GM18909 (cell line): ENCODE measurements around the gene SMTNL2.

Experiments
- ATAC-seq: cut with Tn5 transposase; IDR thresholded peaks from one replicate; pipeline ENCODE4 v1.9.1; 2021; ENCODE audit warnings: mild to moderate bottlenecking; ENCODE audit not compliant: unreplicated experiment, poor library complexity

SMTNL2 gene

DNA sequence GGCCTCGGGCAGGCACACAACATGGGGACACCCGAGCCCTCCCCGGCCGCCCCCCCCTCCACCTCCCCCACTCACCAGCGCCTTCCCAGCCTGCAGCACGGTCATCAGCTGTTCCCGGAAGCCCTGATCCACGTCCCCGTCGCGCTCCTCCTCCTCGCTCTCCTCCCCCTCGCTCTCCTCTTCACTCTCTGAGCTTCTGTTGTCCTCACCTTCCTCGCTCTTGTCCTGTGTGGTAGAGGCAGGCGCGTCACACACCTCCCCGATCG, 39.4 kb upstream of the SMTNL2 start:
- no peak for ATAC-seq

DNA sequence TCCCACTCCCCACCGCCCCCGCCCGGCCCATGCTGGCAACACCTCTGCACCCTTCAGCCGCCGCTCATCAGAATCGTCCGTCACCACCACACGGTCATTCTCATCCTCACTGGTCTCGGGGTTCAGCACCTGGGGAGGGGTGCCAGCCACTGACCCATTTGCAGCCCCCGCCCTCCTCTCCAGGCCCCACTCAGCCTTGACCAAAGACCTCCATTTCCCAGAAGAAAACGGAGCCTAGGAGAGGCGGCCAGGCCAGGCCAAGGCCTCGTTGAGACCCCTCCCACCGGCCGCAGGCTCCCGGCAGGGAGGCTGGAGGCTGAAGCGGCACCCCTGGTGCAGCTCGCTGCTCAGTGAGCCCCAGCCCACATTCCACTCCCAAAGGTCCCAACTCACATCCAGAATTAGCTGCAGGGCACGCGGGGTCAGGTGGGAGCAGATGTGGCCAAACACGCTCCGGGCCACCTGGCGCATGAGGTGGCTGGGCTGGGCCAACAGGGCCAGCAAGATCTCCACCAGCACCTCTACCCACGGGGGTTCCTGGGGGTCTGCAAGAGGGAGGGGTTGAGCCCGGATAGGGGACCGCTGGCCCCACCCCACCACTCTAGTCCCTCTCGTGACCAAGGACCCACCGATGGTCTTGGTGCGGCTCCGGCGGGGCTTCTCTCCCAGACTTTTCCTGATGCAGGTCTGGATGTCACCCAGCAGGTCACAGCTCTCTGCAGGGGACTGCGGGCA, 38.9 kb upstream of the SMTNL2 start:
- ATAC-seq = no peak

DNA sequence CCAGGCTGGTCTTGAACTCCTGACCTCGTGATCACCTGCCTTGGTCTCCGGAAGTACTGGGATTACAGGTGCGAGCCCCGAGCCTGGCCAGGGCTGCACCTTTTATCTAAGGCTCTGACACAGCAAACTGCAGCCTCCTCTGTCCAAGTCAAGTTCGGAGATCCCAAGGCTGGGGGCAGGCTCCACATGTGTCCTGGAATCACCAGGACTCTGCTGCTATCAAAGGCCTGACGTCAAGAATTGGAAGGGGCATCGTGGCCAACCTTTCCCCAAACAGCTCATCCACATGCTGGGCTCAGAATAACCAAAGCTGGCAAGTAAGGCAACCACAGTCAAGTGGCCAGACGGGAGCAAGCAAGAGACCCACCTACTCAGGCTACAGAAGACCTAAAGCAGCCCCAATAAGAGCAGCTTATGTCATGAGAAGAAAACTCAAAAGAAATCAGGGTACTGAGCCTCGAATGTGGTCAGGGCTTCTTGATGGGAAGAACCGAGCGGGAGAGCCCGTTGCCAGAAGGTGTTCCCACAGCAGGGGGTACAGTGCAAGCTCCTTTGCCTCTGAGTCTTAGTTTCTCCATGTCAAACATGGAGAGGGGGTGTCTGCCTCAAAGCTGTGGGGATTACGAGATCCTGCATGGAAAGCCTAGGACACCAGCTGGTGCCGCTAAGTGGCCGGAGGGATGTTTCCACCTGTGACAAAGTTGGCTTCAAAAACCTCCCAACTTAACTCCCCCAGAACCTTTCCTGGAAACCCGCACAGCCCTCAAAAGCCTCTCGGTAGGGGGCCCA, 37.0 kb upstream of the SMTNL2 start:
- ATAC-seq = no peak

DNA sequence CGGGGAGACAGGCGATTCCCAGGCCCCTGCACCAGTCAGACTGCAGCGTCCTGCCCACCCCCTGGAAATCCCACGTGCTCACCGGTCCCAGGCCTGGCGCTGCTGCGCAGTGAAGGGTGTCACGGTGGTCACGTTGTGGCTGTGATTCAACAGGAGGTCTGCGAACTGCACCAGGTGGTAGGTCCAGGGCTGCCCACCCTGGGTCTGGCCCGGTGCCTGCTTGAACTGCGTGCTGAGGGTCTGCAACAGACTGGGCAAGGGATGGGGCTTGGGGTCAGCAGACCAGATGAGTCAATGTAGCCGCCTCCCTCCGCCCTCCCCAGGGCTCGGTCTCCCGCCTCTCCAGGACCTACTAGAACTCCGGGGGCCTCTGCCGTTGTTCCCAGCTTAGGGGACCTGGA, 36.3 kb upstream of the SMTNL2 start:
- ATAC-seq = no peak

DNA sequence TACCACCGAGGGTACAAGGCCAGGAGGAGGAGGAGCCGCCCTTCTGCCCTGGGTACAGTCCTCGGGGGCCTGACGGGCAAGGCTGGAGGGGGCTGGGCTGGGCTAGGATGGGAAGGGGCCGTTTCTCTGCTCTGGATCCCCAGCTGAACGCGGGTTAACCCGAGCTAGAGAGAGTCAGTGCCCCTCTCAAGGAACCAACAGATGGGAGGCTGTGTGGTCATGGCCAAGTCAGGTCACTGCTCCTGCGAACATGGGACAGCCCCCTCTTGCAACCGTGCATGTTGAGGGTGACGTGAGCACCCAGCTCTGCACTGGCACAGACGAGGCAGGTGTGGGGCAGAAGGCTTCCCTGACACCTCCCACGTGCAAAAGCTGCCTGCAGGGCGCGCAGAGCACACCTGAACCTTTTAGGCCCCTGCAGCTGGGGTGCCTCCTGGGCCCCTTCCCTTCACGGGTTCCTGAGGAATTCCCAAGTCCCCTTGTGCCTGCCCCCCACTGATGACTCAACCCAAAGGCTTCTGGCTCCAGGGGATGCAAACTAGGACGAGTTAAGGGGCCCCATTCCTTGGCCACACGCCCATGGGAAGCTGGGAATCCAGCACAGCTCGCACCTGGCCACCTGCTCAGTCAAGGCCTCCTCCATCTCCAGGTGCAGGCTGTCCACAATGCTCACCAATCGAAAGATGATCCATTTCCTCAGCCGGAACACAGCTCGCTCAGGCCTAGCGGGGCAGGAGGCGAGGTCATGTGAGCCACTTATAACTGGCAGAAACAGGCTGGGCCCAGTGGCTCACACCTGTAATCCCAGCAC, 35.4 kb upstream of the SMTNL2 start:
- ATAC-seq = no peak

DNA sequence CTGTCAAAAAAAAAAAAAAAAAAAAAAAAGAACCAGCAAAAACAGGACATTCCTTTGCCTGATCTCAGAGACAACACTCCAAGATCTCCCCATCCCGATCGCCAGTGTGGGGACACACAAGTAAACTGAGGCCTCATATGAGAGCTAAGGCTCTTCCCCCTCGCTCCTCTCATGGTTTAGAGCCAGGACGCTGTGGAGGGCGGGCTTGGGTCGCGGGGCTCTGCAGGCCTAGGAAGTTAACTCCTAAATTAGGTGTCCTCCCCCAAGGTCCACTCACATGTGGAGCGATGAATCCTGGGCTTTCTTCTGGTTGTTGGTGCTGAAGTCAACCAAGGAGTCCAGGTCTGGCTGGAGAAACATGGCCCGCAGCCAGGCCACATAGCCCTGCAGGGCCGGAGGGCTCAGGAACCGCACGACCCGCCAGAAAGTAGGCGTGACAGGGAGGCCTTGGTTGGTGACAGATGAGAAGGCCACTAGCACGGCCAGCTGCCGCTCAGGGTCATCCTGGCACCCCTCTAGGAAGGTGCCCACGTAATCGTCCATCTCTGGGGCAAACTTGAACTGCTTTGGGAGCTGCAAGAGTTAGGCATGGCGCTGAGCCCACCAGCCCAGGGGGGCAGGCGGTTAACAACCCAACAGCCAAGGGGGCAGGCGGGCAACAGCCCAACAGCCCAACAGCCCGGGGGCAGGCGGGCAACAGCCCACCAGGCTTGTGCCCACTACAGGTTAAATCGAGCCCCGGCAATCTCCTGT, 34.4 kb upstream of the SMTNL2 start:
- ATAC-seq = no peak

DNA sequence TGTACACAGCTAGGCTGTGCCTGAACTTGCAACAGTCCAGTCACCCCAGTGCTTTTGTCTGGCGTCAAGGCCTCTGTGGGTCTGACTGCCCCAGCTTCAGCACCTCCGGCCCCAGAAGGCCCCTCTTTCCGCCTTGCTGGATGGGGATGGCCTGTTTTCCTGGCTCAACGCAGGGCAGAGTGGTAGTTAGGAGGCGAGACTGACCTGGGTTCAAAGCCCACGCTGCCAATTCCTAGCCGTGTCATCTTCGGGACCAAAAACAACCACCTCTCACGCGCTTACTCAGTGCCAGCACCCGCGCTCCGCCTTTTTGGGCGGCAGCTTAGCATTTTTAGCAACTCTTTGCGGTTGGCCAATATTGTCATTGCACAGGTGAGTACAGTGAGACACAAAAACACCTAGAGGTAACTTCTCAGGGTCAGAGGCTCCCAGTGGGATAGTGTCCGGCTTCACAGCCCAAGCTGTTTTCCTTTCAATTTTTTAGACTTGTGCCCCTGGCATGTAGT, 33.7 kb upstream of the SMTNL2 start:
- no peak for ATAC-seq

DNA sequence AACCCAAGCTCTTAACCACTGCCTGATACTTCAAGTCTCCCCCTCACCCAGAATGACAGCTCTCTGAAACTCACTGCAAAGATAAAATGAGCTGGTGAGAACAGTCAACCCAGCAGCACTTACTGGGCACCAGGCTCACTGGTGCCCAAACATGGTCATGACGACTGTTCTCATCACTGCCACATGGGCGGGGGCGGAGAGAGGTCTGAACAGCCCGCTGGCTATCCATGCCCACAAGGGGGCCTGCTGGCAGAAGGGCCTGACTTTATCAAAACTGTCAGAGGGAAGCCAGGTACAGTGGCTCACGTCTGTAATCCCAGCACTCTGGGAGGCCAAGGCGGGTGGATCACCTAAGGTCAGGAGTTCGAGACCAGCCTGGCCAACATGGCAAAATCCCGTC, 33.2 kb upstream of the SMTNL2 start:
- ATAC-seq = no peak

DNA sequence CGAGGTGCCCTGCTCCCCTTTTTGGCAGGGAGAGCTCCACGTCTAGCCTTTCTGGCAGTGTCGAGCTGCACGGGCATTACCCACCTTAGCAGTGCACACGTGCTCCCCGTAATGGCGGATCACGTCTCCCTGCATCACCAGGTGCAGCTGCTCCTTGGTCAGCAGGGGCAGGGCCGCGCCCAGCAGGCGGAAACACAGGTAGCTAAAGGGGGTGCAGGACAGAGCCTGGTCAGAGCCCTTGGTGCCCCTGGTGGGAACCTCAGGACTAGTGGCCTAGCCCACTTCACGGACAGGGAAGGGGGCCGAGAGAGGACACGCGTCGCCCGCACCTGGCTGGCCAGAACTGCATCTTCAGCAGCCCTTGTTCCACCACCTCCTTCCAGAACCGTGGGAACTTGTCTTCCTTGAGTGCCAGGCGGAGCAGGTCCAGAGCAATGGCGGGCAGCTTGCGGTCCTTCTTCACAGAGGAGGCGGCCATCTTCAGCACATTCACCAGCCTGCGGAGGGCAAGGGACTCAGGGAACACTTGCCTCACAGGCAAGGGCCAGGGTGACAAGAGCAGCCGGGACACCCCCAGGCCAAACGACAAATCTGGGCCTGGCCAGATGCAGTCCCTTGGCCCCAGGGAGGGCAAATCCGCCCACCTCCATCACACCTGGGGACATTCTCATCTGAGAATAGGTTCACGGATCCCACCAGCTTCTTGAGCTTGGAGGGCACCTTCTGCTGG, 32.4 kb upstream of the SMTNL2 start:
- no peak for ATAC-seq

DNA sequence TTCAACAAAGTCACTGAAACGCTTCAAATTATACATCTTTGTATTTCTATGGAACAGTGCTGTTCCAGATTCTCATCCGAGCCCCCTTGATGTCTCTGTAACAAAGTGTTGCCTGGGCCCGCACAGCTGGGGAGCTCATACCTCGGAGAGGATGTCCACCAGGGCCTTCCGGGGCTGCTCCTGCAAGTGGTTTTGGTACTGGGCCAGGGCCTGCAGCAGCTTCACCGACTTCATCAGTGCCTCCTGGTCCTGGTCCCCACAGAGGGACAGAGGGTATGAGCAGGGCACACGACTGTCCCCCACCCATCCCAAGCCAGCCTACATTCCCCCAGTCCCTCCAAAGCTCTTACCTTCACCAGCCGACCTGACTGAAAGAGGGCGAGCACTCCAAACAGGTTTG, 30.7 kb upstream of the SMTNL2 start:
- ATAC-seq = no peak

DNA sequence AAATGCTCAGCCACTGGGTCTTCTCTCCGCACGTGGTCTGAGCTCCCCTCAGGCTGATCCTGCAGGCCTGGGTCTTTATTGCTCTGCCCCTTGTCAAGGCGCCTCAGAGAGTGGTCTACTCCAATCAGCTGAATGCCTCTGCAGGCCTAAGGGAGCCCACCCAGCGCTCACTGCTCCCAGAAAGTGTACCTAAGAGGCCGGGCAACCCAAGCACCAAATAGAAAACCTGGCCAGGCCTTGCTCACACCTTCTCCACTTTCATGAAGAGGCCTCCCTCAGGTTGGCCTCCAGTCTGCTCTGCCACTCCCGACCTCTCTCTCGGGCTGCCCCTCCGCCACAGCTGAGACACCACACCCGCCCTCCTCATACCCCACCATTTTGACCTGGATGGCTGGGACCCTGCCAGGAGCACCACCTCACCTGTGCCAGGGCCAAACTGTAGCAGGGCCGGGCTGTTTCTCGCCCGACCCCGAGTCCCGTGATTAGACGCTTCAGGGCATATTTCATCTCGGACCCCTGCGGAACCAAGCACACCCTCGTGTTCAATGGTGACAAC, 29.8 kb upstream of the SMTNL2 start:
- peak; percentile 5 for ATAC-seq

DNA sequence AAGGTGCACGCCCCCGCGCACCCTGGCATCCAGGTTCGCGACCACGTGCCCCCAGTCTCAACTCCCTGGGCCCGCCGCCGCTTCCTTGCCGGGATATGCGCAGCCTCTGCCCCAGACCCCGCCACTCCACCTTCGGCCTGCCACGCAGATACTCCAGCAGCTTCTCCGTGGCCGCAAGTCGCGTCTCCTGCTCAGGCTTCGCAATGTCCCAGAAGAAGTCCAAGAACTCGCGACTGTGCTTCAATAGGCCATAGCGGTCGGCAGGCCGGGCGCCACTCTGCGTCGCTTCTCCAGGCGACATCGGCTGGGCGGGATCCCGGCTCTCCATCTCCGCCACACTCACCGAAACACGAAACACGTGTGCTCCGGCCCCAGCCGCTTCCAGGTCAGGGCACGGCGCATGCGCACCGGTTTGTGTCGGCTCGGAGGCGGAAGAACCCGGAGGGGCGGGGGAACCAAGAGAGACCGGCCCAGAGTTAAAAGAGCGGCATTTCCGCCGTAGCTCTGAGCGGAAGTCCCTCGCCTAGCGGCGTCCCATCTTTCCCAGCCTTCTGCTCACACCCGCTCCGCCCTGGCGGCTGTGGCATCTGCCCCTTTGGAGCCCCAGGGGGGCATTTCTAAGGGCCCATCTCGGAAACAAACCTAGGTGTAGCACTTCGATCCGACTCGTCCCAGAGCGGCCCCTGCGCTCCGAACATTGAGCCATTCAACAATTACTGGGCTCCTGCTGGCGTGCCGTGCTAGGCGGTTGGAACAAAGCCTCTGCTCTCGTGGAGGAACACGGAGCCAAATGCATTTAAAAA, 29.1 kb upstream of the SMTNL2 start, which contains the start of gene MYBBP1A:
TSS of gene MYBBP1A (minus strand) at position 388 of the 803 bp plus-strand sequence. CDS start at position 328, 60 bp downstream.
- peak; percentile 85 for ATAC-seq

DNA sequence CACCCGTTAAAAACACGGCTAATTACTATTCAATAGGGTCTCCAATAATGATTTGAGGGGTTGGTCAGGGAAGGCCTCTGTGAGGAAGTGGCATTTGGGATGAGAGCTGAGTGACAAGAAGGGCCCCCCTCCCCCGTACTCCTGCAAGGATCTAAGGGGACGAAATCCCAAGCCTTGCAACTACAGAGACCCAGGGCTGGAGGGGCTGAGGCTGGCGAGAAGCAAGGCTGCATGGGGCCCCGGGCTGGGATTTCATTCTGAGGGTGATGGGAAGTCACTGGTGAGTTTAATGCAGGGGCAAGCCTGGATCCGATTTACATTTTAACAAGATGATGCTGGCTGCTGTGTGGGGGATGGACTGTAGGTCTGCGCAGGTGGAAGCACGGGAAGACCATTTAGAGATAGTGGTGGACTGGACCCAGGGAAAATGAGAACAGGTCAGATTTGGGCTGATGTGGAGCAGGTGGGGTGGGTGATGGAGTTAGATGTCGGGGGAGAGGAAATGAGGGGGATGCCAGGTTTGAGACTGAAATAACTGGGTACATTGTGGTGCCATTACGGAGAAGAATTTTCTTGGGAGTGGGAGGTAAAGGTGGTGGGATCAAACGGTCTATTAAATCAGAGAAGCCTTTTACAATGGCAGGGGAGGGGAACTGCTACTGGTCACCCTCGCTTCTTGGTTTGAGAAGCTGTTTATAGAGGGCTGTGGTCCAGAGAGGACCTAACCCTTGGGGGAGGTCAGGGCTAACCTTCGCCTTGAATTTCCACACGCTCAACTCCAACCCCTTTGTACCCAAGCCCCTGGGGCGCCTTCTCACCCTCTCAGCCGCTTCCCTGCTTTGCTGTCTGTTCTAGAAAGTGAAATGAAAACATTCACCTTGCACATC, 28.2 kb upstream of the SMTNL2 start:
- ATAC-seq = no peak

DNA sequence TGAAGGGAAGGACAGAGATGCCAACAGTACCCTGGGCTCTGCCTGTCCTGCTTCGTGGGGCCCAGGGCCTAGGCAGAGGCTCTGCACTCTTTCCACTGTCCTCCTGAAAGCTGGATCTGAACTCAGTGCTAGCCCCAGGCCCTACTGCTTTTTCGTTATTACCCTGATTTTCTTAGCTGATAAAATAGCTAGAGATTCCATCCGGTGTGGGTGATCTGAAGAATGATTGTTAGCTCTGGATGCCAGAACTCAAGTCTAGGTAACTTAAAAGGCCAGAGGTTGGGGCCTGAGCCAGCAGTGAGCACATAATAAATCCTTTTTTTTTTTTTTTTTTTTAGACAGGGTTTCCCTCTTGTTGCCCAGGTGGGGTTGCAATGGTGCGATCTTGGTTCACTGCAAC, 27.3 kb upstream of the SMTNL2 start:
- no peak for ATAC-seq

DNA sequence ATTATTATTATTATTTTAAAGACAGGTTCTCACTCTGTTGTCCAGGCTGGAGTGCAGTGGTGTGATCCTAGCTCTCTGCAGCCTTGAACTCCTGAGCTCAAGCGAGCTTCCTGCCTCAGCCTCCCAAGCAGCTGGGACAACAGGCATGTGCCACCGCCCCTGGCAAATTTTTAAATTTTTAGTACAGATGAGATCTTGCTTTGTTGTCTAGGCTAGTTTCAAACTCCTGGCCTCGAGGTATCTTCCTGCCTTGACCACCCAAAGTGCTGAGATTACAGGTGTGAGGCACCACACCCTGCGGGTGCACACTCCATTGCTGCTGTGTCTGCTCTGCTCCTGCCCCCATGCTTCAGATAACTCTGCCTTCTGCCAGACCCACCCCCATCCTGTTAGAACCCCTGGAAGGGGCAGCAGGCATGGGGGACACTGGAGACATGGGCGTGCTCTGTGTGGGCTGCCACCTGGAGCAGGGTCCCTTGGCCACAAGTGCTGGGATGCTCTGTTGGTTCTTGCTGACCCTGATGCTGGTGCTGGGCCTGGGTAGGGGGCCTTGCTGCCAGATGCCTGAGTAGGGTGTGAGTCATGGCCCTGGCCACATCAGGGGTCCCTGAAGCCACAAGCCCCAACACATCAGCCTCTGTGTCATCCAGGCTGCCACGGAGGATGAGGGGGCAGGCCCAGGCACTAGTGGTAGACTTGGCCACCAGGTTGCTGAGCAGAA, 26.5 kb upstream of the SMTNL2 start:
- no peak for ATAC-seq

DNA sequence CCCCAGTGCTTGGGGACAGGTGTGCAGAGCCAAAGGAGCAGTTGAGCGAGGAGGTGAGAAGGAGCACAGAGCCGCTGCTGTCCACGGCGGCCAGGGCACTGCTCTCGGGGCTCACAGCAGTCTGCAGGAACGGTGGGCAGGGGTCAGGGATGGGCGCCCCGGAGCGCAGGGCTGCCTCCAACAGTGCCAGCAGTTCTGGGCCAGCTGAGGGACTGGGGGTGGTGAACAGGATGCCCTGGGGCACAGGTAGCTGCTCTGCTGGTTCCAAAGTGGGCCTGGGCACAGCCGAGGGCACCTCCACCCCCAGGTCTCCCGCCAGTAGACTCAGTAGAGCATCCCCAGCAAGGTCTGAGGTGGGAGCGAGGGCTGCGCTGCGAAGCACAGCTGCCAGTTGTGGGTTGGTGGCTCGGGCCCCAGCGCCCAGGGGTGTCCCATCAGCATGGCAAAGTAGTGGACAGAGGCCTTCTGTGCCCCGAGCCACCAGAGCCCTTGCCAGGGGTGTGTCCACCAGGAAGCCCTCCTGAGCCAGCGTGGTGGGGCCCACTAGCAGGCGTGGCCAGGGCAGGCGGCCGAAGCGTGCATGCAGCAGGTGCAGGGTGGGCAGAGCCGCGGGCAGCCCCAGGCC, 25.9 kb upstream of the SMTNL2 start:
- ATAC-seq = no peak
